Osteocyte (in vitro differentiated cells): ENCODE results near the gene NAA20. TPM values are rescaled to one million over a fixed set of nuclear protein-coding genes. Genes with fewer than 3 reads are reported as not detected.

Experiments used
- DNase-seq: peaks from one replicate; pipeline ENCODE4 v3.0.0; 2021; ENCODE audit warnings: mixed read lengths; ENCODE audit not compliant: unreplicated experiment; ENCODE audit errors: extremely low spot score
- H3K27ac Mint-ChIP-seq: one replicate; pipeline ENCODE4 v1.8.0; 2021; ENCODE audit warnings: mild to moderate bottlenecking, mixed read lengths; ENCODE audit not compliant: unreplicated experiment
- H3K27me3 Mint-ChIP-seq: one replicate; pipeline ENCODE4 v1.8.0; 2021; ENCODE audit warnings: mixed read lengths; ENCODE audit not compliant: unreplicated experiment
- H3K36me3 Mint-ChIP-seq: one replicate; pipeline ENCODE4 v1.8.0; 2021; ENCODE audit warnings: mixed read lengths; ENCODE audit not compliant: unreplicated experiment
- H3K4me1 Mint-ChIP-seq: one replicate; pipeline ENCODE4 v1.8.0; 2021; ENCODE audit warnings: mixed read lengths; ENCODE audit not compliant: unreplicated experiment
- H3K4me3 Mint-ChIP-seq: one replicate; pipeline ENCODE4 v1.8.0; 2021; ENCODE audit warnings: mild to moderate bottlenecking, moderate library complexity, mixed read lengths; ENCODE audit not compliant: unreplicated experiment
- H3K9me3 Mint-ChIP-seq: one replicate; pipeline ENCODE4 v1.8.0; 2021; ENCODE audit warnings: mixed read lengths; ENCODE audit not compliant: unreplicated experiment
- total RNA-seq: library from RNA; stranded (reverse); gene quantifications from 2 replicates; pipeline ENCODE4 v1.2.1, GENCODE V29; 2021
- TF ChIP-seq, protein P1 (sequence below): fragments of 200-600 bp; sonication (generic); IDR thresholded peaks from 2 replicates; pipeline ENCODE4 v1.5.0; 2021; ENCODE audit warnings: antibody characterized with exemption, mild to moderate bottlenecking, moderate library complexity

The NAA20 gene
- total RNA-seq, 1 donor from 2014 or later = 49.6 TPM

DNA sequence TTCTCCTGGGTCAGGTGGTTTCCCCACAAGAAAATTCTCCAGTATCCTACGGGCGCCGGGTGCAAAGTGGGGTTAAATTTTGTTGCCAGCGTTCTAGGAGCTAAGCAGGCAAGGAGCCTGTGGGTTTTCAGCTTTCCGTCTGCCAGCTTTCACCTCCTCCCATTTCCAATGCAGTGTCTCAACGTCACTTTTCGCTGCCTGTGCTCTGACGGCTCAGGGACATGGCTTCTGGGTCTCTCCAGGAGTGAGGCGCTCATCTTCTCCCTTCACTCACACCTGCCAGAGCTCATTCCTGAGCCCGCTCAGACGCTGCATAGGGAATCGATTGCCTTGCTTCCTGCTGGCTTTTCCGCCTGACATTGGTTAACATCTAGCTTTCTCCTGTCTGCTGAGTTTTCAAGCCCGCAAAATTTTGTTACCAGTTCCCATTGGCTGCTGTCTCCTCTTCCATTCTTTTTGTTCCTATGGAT is 7.3 kb upstream of the NAA20 start:
- Mint-ChIP-seq H3K27me3 (no peaks in the 10 kb centered on the region), H3K4me3 (no peak overlapping the region), H3K9me3 (no peaks in the 10 kb centered on the region), H3K36me3 (no peaks in the 10 kb centered on the region), H3K4me1 (peaks cover 16% of the 10 kb centered on the region), H3K27ac (peak overlapping the region; percentile 27)
- TF ChIP-seq, protein P1, sequence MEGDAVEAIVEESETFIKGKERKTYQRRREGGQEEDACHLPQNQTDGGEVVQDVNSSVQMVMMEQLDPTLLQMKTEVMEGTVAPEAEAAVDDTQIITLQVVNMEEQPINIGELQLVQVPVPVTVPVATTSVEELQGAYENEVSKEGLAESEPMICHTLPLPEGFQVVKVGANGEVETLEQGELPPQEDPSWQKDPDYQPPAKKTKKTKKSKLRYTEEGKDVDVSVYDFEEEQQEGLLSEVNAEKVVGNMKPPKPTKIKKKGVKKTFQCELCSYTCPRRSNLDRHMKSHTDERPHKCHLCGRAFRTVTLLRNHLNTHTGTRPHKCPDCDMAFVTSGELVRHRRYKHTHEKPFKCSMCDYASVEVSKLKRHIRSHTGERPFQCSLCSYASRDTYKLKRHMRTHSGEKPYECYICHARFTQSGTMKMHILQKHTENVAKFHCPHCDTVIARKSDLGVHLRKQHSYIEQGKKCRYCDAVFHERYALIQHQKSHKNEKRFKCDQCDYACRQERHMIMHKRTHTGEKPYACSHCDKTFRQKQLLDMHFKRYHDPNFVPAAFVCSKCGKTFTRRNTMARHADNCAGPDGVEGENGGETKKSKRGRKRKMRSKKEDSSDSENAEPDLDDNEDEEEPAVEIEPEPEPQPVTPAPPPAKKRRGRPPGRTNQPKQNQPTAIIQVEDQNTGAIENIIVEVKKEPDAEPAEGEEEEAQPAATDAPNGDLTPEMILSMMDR = no peak
- no peak for DNase-seq

DNA sequence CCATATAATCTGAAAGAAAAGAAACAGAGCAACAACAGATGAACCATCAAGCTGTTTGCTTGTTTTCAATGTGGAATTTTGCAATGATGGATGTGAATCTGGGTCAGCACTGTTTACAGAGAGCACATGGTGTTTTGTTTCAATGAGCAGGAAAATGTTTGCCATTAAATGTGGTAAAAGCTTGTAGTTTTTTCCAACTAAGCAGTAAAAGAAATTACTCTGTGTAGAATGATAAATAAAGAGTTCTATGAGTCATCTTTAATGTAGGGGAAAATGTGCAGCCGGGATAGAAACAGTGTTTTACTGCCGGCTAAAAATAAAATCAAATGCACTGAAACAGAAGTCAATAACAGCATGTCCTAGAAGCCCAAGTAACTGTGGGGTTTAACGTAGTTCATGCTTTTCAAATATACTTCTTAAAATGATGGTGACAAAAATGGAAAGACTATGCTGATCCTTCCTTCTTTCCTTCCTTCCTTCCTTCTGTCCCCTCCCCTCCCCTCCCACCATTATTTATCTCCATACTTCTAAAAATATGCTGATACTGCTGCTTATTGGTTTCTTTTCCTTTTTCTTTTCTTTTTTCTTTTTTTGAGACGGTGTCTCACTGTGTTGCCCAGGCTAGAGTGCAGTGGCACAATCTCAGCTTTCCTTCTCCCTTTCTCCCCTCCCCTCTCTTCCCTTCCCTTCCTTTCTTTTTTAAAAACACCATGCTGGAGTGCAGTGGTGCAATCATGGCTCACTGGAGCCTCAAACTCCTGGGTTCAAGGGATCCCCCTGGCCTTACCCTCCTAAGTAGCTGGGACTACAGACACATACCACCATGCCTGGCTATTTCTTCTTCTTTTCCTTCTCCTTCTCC is 6.3 kb upstream of the NAA20 start:
- no peaks in the 10 kb centered on the region for H3K27me3 Mint-ChIP-seq
- peaks cover 16% of the 10 kb centered on the region for H3K4me1 Mint-ChIP-seq
- DNase-seq = no peak
- peak overlapping the region; percentile 86 for H3K27ac Mint-ChIP-seq
- peak overlapping the region; percentile 48 for H3K4me3 Mint-ChIP-seq
- no peaks in the 10 kb centered on the region for H3K9me3 Mint-ChIP-seq
- H3K36me3 Mint-ChIP-seq = no peaks in the 10 kb centered on the region
- TF ChIP-seq, protein P1 = no peak

DNA sequence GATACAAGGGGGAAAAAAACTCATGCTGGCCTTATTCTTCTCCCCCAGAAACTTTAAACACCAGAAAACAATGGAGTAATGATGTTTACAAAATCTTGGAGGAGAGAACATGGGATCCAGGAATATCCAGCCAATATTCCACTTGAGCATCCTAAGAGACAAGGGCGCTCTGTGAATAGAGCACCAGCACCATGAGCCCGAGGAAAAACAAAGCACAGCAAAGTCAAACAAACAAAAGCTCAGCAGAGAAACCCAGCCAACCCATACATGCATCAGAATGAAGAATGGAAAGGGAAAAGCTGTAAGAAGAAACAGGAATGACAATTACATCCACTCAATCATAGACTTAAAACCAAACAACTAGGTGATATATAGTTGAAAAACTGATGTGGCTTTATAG is 4.6 kb upstream of the NAA20 start:
- Mint-ChIP-seq H3K27me3 (no peaks in the 10 kb centered on the region), H3K9me3 (no peaks in the 10 kb centered on the region), H3K36me3 (no peaks in the 10 kb centered on the region), H3K4me3 (no peak overlapping the region), H3K4me1 (peaks cover 22% of the 10 kb centered on the region), H3K27ac (no peak overlapping the region)
- no peak for DNase-seq
- TF ChIP-seq, protein P1 = no peak

DNA sequence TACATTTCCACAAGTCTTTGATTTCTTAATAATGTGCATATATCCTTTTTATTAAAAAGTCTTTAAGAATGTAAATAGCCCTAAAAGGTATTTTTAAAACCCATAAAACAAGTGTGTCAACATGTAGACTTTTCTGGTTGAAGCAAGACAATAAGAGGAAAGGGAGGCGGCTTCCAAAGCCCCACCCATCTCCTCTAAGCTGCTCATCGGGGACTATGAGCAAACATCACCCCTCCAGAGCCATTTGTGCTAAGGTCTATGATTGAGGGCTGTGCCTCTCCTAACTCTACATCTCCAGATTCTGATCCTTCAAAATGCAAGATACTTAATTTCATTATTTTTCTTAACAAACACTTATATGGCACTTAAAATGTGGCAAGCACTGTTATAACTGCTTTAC is 2.5 kb upstream of the NAA20 start:
- DNase-seq = no peak
- Mint-ChIP-seq H3K9me3 (no peaks in the 10 kb centered on the region), H3K36me3 (peaks cover 6% of the 10 kb centered on the region), H3K27ac (no peak overlapping the region), H3K4me3 (no peak overlapping the region), H3K4me1 (peaks cover 41% of the 10 kb centered on the region), H3K27me3 (no peaks in the 10 kb centered on the region)
- TF ChIP-seq, protein P1 = no peak

DNA sequence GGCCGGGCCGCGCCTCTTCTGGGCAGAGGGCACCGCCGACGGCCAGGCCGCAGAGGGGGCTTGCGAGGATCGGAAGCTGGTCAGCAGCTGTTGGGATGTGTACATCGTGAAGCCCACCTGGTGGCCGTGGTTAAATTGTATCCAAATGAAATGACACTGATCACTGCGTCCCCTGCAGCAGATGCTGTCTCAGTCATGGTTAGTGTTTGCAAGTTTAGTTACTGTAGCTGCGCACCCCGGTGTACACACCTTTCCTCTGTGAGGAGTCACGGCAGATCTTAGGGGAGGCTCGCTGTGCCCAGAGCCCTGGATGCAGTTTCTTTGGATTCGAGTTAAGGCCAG is 653 bp downstream of the NAA20 start:
- Mint-ChIP-seq H3K27ac (peak overlapping the region; percentile 68), H3K9me3 (no peaks in the 10 kb centered on the region), H3K4me1 (peaks cover 42% of the 10 kb centered on the region), H3K36me3 (peaks cover 14% of the 10 kb centered on the region), H3K4me3 (peak overlapping the region; percentile 87), H3K27me3 (no peaks in the 10 kb centered on the region)
- TF ChIP-seq, protein P1 = no peak
- DNase-seq = no peak
